HL-60 (cell line): Measurements from ENCODE around the gene SMCO4.

Experiments used
- GABPA ChIP-seq: IDR thresholded peaks from 2 replicates; pipeline ENCODE4 v1.6.1; 2012; ENCODE audit warnings: low read depth
- POLR2AphosphoS5 ChIP-seq: IDR thresholded peaks from 2 replicates; pipeline ENCODE4 v1.6.1; 2012; ENCODE audit warnings: low read depth
- TF ChIP-seq, protein P1 (sequence below): IDR thresholded peaks from 2 replicates; pipeline ENCODE4 v1.6.1; 2012; ENCODE audit warnings: low read depth; ENCODE audit not compliant: insufficient replicate concordance
- TF ChIP-seq, protein P2 (sequence below): IDR thresholded peaks from one replicate; pipeline ENCODE4 v1.5.1; 2011; ENCODE audit warnings: low read length, control low read depth, inconsistent platforms; ENCODE audit not compliant: insufficient read depth

DNA sequence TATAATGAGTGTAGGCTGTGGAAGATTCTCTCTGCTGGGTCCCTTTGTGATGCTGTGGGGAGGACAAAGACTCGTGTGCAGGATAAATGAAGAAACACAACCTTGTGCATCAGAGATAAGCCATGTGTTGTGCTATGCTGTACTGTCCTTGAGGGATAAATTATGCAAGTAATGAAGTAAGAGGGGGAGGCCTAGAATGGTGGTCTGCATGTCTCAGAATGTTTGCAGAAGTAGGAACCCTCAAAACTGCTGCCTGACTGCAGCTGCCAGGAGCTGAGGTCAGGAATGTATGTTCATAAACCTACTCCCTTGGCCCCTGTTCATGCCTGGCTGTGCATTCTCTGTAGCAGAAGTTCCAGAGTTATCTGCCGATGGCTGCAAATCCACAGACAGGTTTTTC lies 4.6 kb upstream of the SMCO4 start:
- TF ChIP-seq GABPA (no peak), POLR2AphosphoS5 (no peak)
- TF ChIP-seq, protein P1, sequence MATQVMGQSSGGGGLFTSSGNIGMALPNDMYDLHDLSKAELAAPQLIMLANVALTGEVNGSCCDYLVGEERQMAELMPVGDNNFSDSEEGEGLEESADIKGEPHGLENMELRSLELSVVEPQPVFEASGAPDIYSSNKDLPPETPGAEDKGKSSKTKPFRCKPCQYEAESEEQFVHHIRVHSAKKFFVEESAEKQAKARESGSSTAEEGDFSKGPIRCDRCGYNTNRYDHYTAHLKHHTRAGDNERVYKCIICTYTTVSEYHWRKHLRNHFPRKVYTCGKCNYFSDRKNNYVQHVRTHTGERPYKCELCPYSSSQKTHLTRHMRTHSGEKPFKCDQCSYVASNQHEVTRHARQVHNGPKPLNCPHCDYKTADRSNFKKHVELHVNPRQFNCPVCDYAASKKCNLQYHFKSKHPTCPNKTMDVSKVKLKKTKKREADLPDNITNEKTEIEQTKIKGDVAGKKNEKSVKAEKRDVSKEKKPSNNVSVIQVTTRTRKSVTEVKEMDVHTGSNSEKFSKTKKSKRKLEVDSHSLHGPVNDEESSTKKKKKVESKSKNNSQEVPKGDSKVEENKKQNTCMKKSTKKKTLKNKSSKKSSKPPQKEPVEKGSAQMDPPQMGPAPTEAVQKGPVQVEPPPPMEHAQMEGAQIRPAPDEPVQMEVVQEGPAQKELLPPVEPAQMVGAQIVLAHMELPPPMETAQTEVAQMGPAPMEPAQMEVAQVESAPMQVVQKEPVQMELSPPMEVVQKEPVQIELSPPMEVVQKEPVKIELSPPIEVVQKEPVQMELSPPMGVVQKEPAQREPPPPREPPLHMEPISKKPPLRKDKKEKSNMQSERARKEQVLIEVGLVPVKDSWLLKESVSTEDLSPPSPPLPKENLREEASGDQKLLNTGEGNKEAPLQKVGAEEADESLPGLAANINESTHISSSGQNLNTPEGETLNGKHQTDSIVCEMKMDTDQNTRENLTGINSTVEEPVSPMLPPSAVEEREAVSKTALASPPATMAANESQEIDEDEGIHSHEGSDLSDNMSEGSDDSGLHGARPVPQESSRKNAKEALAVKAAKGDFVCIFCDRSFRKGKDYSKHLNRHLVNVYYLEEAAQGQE: no peak
- TF ChIP-seq, protein P2, sequence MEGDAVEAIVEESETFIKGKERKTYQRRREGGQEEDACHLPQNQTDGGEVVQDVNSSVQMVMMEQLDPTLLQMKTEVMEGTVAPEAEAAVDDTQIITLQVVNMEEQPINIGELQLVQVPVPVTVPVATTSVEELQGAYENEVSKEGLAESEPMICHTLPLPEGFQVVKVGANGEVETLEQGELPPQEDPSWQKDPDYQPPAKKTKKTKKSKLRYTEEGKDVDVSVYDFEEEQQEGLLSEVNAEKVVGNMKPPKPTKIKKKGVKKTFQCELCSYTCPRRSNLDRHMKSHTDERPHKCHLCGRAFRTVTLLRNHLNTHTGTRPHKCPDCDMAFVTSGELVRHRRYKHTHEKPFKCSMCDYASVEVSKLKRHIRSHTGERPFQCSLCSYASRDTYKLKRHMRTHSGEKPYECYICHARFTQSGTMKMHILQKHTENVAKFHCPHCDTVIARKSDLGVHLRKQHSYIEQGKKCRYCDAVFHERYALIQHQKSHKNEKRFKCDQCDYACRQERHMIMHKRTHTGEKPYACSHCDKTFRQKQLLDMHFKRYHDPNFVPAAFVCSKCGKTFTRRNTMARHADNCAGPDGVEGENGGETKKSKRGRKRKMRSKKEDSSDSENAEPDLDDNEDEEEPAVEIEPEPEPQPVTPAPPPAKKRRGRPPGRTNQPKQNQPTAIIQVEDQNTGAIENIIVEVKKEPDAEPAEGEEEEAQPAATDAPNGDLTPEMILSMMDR: no peak
